Measurements from ENCODE around the gene TRIM24. TPM values are rescaled to one million over a fixed set of nuclear protein-coding genes. Genes with fewer than 3 reads are reported as not detected.
"Not testable (repeated sequence)": the region's sequence is repeated elsewhere in the genome, so short reads cannot be mapped to it uniquely, and the experiment has no call there.

The TRIM24 gene
- total and polyA plus RNA-seq, 2 of the 13 experiments (the other 11 are each of a cell fraction or from before 2014, with no cell fraction given) = 100 to 106 TPM

DNA sequence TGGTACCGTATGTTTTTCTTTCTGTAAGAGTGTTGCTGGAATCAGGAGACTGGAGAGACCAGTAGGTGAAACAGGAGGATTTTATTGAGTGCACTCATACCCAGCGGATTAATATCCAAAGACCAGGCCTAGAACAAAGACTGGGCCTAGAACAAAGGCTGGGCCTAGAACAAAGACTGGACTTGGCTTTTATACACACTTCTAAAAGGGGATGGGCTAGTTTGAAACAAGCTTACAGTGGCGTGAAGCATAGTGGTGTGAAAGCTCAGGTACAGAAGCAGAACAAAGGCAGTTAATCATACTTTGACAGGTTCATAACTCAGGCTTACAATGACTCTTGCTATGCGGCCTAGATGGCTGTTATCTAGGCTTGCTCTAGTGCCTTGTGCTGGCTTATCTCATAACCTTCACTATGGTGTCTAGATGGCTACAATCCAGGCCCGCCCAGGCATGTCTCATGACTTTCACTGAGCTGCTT is 67.7 kb downstream of the TRIM24 start (continued):
- TF ChIP-seq, protein P1, sequence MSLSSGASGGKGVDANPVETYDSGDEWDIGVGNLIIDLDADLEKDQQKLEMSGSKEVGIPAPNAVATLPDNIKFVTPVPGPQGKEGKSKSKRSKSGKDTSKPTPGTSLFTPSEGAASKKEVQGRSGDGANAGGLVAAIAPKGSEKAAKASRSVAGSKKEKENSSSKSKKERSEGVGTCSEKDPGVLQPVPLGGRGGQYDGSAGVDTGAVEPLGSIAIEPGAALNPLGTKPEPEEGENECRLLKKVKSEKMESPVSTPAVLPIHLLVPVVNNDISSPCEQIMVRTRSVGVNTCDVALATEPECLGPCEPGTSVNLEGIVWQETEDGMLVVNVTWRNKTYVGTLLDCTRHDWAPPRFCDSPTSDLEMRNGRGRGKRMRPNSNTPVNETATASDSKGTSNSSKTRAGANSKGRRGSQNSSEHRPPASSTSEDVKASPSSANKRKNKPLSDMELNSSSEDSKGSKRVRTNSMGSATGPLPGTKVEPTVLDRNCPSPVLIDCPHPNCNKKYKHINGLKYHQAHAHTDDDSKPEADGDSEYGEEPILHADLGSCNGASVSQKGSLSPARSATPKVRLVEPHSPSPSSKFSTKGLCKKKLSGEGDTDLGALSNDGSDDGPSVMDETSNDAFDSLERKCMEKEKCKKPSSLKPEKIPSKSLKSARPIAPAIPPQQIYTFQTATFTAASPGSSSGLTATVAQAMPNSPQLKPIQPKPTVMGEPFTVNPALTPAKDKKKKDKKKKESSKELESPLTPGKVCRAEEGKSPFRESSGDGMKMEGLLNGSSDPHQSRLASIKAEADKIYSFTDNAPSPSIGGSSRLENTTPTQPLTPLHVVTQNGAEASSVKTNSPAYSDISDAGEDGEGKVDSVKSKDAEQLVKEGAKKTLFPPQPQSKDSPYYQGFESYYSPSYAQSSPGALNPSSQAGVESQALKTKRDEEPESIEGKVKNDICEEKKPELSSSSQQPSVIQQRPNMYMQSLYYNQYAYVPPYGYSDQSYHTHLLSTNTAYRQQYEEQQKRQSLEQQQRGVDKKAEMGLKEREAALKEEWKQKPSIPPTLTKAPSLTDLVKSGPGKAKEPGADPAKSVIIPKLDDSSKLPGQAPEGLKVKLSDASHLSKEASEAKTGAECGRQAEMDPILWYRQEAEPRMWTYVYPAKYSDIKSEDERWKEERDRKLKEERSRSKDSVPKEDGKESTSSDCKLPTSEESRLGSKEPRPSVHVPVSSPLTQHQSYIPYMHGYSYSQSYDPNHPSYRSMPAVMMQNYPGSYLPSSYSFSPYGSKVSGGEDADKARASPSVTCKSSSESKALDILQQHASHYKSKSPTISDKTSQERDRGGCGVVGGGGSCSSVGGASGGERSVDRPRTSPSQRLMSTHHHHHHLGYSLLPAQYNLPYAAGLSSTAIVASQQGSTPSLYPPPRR (CRISPR knock-in tag; IDR thresholded peaks at IDR 0.05; ENCODE audit: borderline replicate concordance) = no peak
- TF ChIP-seq ZFX (CRISPR knock-in tag; IDR thresholded peaks at IDR 0.05; ENCODE audit: low read depth) (peak; percentile 22; the same call in 1 of the 2 replicates), FOSL2 (CRISPR knock-in tag; IDR thresholded peaks at IDR 0.05) (0 out of 2 replicates have a peak, but pooled peaks have one; percentile 10), ZNF614 (CRISPR knock-in tag; IDR thresholded peaks at IDR 0.05; ENCODE audit: borderline replicate concordance) (no peak), RBM22 (optimal IDR thresholded peaks at IDR 0.05; ENCODE audit: low read length) (peak; percentile 100), SOX5 (CRISPR knock-in tag; IDR thresholded peaks at IDR 0.05; ENCODE audit: borderline replicate concordance) (0 out of 2 replicates have a peak, but pooled peaks have one; percentile 13), POLR2G (IDR thresholded peaks at IDR 0.05; ENCODE audit: low read depth, low read length) (peak; percentile 36; the same call in 1 of the 2 replicates), ZNF782 (CRISPR knock-in tag; IDR thresholded peaks at IDR 0.05; ENCODE audit: borderline replicate concordance) (no peak)

- H3K27me3 ChIP-seq (ENCODE audit: control insufficient read depth in 1 of 2, insufficient read depth in 2 of 2, low read length in 2 of 2); H3K4me2 ChIP-seq (ENCODE audit: low read depth, low read length); H3K4me3 ChIP-seq (replicated peaks in 1 of 3; ENCODE audit: insufficient read depth in 1 of 3, low read depth in 2 of 3, low read length in 3 of 3); POLR2A ChIA-PET; intact Hi-C loops (cut with micrococcal nuclease; ENCODE audit: unreplicated experiment); H3K4me1 ChIP-seq (ENCODE audit: insufficient read depth, low read length); DNase-seq (ENCODE audit: low spot score); CTCF ChIA-PET (ENCODE audit: low intra/inter-chr PET ratio, low total read pairs); ATAC-seq; H3K9ac ChIP-seq (ENCODE audit: insufficient read depth, low read depth, low read length); BruUV-seq (replicated peaks); H3K27ac ChIP-seq (ENCODE audit: extremely low read length, insufficient read depth, low read length); H3K9me3 ChIP-seq (ENCODE audit: low read length); in situ Hi-C loops (cut with HindIII; ENCODE audit: extremely low pct_ligation_motif_present, low pct_unique_long_range_greater_than_20kb); H2AFZ ChIP-seq (ENCODE audit: low read length); FAIRE-seq: not testable (repeated sequence)
- peaks cover 9 to 56% of the 10 kb centered on the region in 2 experiments for H3K36me3 ChIP-seq (replicated peaks in 1 of 2; ENCODE audit: control insufficient read depth in 1 of 2, insufficient read depth in 2 of 2, low read length in 2 of 2)
- H4K20me1 ChIP-seq (ENCODE audit: insufficient read depth, low read length) = peaks cover 12% of the 10 kb centered on the region; the same call in 1 of the 2 replicates
- 90% methylated on average over 9 of the region's 20 CpGs for WGBS (ENCODE audit: low lambda C conversion rate)
- H3K79me2 ChIP-seq (ENCODE audit: insufficient read depth, low read length) = peaks cover 32% of the 10 kb centered on the region
- peak; percentile 49 for TF ChIP-seq AGO2 (optimal IDR thresholded peaks at IDR 0.05; ENCODE audit: low read depth, low read length)
- TF ChIP-seq RBM22 (optimal IDR thresholded peaks at IDR 0.05; ENCODE audit: low read length) = peak; percentile 90
- TF ChIP-seq, protein P2, sequence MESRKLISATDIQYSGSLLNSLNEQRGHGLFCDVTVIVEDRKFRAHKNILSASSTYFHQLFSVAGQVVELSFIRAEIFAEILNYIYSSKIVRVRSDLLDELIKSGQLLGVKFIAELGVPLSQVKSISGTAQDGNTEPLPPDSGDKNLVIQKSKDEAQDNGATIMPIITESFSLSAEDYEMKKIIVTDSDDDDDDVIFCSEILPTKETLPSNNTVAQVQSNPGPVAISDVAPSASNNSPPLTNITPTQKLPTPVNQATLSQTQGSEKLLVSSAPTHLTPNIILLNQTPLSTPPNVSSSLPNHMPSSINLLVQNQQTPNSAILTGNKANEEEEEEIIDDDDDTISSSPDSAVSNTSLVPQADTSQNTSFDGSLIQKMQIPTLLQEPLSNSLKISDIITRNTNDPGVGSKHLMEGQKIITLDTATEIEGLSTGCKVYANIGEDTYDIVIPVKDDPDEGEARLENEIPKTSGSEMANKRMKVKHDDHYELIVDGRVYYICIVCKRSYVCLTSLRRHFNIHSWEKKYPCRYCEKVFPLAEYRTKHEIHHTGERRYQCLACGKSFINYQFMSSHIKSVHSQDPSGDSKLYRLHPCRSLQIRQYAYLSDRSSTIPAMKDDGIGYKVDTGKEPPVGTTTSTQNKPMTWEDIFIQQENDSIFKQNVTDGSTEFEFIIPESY (CRISPR knock-in tag; IDR thresholded peaks at IDR 0.05) = peak; percentile 56; the same call in 1 of the 2 replicates
- TF ChIP-seq ZBTB38 (CRISPR knock-in tag; IDR thresholded peaks at IDR 0.05) = peak; percentile 39; the same call in 1 of the 2 replicates
Measured at GRCh38 chr7:138536833-138537232, 76.8 kb downstream of the TRIM24 start.
